Osteocyte (in vitro differentiated cells): ENCODE data around the gene DOK6. TPM values are rescaled to one million over a fixed set of nuclear protein-coding genes. Genes with fewer than 3 reads are reported as not detected.
"Not testable (repeated sequence)": the region's sequence is repeated elsewhere in the genome, so short reads cannot be mapped to it uniquely, and the experiment has no call there.

Experiments used
- DNase-seq: peaks from one replicate; pipeline ENCODE4 v3.0.0; 2021; ENCODE audit warnings: mixed read lengths; ENCODE audit not compliant: unreplicated experiment; ENCODE audit errors: extremely low spot score
- H3K27ac Mint-ChIP-seq: one replicate; pipeline ENCODE4 v1.8.0; 2021; ENCODE audit warnings: mild to moderate bottlenecking, mixed read lengths; ENCODE audit not compliant: unreplicated experiment
- H3K27me3 Mint-ChIP-seq: one replicate; pipeline ENCODE4 v1.8.0; 2021; ENCODE audit warnings: mixed read lengths; ENCODE audit not compliant: unreplicated experiment
- H3K36me3 Mint-ChIP-seq: one replicate; pipeline ENCODE4 v1.8.0; 2021; ENCODE audit warnings: mixed read lengths; ENCODE audit not compliant: unreplicated experiment
- H3K4me1 Mint-ChIP-seq: one replicate; pipeline ENCODE4 v1.8.0; 2021; ENCODE audit warnings: mixed read lengths; ENCODE audit not compliant: unreplicated experiment
- H3K4me3 Mint-ChIP-seq: one replicate; pipeline ENCODE4 v1.8.0; 2021; ENCODE audit warnings: mild to moderate bottlenecking, moderate library complexity, mixed read lengths; ENCODE audit not compliant: unreplicated experiment
- H3K9me3 Mint-ChIP-seq: one replicate; pipeline ENCODE4 v1.8.0; 2021; ENCODE audit warnings: mixed read lengths; ENCODE audit not compliant: unreplicated experiment
- total RNA-seq: library from RNA; stranded (reverse); gene quantifications from 2 replicates; pipeline ENCODE4 v1.2.1, GENCODE V29; 2021
- TF ChIP-seq, protein P1 (sequence below): fragments of 200-600 bp; sonication (generic); IDR thresholded peaks from 2 replicates; pipeline ENCODE4 v1.5.0; 2021; ENCODE audit warnings: antibody characterized with exemption, mild to moderate bottlenecking, moderate library complexity

DOK6 gene
- total RNA-seq, 1 donor from 2014 or later: 4.6 TPM

DNA sequence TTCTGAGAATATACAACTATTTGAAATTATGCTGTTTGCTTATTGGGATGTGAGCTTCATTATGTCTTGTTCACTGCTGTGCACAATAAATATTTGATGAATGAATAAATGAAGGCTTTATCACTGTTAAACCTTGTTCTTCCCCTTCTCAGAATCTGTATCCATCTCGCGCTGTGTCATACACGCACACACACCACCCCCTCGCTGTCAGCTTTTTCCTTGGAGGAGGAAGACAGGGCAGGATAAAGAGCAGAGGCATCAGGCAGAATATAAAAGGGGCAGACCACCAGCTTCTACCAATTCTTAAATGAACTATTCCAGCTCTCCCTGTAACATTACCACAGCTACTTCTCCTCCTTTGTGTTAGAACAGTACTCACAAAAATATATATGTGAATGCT lies 472.0 kb downstream of the DOK6 start:
- no peak overlapping the region for H3K27ac Mint-ChIP-seq
- H3K4me1 Mint-ChIP-seq: peaks cover 12% of the 10 kb centered on the region
- no peaks in the 10 kb centered on the region for H3K36me3 Mint-ChIP-seq
- TF ChIP-seq, protein P1, sequence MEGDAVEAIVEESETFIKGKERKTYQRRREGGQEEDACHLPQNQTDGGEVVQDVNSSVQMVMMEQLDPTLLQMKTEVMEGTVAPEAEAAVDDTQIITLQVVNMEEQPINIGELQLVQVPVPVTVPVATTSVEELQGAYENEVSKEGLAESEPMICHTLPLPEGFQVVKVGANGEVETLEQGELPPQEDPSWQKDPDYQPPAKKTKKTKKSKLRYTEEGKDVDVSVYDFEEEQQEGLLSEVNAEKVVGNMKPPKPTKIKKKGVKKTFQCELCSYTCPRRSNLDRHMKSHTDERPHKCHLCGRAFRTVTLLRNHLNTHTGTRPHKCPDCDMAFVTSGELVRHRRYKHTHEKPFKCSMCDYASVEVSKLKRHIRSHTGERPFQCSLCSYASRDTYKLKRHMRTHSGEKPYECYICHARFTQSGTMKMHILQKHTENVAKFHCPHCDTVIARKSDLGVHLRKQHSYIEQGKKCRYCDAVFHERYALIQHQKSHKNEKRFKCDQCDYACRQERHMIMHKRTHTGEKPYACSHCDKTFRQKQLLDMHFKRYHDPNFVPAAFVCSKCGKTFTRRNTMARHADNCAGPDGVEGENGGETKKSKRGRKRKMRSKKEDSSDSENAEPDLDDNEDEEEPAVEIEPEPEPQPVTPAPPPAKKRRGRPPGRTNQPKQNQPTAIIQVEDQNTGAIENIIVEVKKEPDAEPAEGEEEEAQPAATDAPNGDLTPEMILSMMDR: no peak
- H3K27me3 Mint-ChIP-seq: no peaks in the 10 kb centered on the region
- no peaks in the 10 kb centered on the region for H3K9me3 Mint-ChIP-seq
- DNase-seq: no peak
- H3K4me3 Mint-ChIP-seq: no peak overlapping the region

DNA sequence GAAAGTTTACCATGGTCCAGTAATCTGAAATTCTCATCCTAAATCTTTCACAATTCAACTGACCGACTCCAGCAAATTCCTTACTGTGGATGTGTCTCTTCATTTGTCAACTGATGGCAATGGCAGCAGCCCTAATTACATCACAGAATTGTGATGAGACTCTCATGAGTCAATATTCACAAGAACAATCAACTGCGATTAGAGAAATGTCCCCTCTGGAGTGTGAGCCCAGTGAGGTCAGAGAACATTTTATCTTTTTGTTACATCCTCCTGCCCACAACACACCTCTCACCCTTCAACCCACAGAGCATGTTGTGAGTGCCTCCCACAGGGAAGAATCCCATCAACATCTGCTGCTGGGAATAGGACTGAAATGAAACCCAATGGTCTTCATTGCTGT lies 473.4 kb downstream of the DOK6 start:
- no peak overlapping the region for H3K4me3 Mint-ChIP-seq

DNA sequence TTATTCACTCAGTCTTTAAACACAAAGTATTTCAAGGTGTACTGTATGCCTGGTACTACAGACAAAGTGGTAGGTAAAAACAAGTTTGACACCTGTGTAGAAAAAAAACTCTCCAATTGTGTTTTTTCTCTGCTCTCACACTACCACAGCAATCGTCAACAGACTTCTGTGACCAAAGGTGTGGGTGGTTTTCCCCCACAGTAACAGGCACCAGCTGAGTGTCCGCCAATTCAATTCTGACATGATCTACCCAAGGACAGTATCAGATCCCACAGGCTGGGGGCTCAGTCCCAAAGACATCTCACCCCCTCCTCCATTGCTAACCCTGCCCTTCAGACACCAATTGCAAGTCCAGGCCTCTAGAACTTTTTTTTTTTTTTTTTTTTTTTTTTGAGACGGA lies 475.8 kb downstream of the DOK6 start:
- peaks cover 3% of the 10 kb centered on the region for H3K9me3 Mint-ChIP-seq
- TF ChIP-seq, protein P1: no peak
- H3K36me3 Mint-ChIP-seq: peaks cover 2% of the 10 kb centered on the region
- H3K27ac Mint-ChIP-seq: no peak overlapping the region
- H3K4me3 Mint-ChIP-seq: no peak overlapping the region
- no peaks in the 10 kb centered on the region for H3K27me3 Mint-ChIP-seq
- H3K4me1 Mint-ChIP-seq: peaks cover 21% of the 10 kb centered on the region
- no peak for DNase-seq

More for the DNA sequence above, 473.4 kb downstream of the DOK6 start:
- H3K4me1 Mint-ChIP-seq: peaks cover 15% of the 10 kb centered on the region
- peaks cover 2% of the 10 kb centered on the region for H3K36me3 Mint-ChIP-seq
- H3K27me3 Mint-ChIP-seq: no peaks in the 10 kb centered on the region
- H3K9me3 Mint-ChIP-seq: peaks cover 3% of the 10 kb centered on the region
- no peak overlapping the region for H3K27ac Mint-ChIP-seq
- TF ChIP-seq, protein P1: no peak
- DNase-seq: no peak

DNA sequence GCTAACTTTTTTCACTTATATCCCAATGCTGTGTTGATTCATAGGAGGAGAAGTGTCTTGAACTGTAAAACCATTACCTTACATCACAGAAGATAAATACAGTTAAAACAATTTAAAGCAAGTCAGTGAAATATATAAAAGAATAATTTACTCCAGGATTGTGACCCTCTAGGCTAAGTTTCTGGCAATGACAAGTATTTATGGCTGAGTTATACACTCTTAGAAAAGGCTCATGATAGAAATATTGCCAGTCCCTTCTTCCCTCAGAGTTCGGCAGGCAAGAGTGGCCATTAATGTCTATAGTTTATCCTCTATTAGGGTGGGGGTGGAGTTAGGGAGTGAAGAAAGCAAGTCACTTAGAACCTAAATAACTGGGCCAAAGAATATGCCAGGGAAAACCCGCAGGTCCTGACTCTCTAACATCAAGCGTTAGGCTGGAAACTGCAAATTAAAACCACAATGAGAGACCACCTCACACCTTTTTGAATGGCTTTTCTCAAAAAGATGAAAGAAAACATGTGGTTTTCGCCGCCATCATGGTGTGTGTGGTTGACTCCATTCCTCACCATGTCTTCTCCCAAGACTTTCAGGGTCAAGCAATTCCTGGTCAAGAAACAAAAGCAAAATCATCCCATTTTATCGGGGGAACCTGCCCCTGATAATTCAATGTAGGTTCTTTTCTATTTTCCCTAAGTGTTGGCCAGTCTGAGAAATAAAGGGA lies 477.7 kb downstream of the DOK6 start:
- H3K27me3 Mint-ChIP-seq: no peaks in the 10 kb centered on the region
- TF ChIP-seq, protein P1: no peak
- peaks cover 32% of the 10 kb centered on the region for H3K4me1 Mint-ChIP-seq
- H3K4me3 Mint-ChIP-seq: no peak overlapping the region
- no peak for DNase-seq
- no peak overlapping the region for H3K27ac Mint-ChIP-seq
- H3K36me3 Mint-ChIP-seq: peaks cover 2% of the 10 kb centered on the region
- H3K9me3 Mint-ChIP-seq: peaks cover 3% of the 10 kb centered on the region

DNA sequence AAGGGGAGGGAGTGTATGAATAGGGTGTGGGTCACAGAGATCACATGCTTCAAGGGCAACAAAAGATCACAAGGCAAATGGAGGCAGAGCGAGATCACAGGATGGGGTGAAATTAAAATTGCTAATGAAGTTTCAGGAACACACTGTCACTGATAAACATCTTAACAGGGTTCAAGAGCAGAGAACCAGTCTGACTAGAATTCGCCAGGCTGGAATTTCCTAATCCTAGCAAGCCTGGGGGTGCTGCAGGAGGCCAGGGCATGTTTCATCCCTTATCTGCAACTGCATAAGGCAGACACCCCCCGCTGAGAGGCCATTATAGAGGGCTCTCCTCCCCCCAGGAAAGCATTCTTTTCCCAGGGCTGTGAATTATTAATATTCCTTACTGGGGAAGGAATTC lies 478.4 kb downstream of the DOK6 start:
- peaks cover 36% of the 10 kb centered on the region for H3K4me1 Mint-ChIP-seq
- H3K27ac Mint-ChIP-seq, H3K27me3 Mint-ChIP-seq, H3K4me3 Mint-ChIP-seq, DNase-seq, H3K36me3 Mint-ChIP-seq, H3K9me3 Mint-ChIP-seq: not testable (repeated sequence)
